ENCODE data around the gene NT5M.

Gene NT5M

DNA sequence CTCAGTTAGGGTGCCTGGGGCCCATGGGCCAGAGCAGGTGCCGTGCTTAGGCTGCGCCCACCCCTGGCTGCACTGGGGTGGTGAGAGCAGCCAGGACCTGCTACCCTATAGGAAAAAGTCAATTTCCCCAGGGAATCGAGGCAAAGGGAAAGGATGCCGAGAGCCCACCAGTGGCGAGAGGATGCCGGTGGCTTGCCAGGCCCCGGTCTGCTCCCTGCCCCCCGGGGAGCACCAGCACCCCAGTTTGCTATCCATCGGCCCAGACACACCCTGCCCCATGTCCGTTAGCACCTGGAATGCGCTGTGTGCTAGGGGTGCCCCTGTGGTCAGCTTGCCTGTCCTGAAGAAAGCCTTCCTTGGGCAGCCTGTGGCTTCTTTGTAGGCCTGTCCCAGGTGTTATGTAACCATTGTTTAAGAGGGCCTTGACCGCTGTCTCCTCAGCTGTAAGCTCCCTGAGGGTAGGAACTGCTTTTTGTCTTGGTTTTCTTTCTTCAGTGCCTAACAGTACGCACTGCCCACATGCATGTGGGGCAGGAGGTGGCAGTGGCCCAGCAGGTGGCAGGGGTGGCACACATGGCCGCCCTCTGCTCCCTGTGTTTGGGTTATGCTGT lies 40.8 kb downstream of the NT5M start:
- no peak for DNase-seq

DNA sequence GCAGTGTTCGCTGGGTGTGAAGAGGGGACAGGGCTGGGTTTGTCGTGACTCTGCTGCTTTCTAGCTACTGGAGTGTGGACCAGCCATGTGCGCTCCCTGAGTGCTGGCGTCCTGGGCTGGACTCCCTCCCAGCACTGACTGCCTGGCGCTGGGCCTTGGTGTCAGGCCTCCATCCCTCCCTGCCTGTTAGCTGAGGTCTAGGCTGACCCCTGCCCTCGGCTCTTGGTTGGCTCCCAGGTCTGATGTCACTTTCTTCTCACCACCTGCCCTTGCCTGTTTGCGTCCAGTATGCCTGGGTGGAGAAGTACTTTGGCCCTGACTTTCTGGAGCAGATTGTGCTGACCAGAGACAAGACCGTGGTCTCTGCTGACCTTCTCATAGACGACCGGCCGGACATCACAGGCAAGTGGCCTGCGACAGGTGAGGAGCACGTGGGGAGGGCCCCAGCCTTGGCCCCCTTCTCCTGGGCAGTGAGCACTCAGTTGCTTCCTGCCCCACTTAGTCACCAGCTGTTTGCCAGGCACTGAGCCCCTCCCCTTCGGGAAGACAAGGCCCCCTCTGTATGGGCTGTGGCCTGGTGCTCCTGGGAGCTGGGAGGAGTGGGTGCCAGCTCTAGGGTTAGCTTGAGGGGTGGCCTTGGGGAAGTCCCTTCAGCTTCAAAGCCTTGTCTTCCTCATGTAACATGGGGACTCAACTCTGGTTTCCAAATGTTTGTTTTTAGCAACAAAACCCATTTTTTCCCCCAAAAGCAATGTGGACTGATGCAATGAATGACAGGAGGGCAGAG lies 41.5 kb downstream of the NT5M start:
- no peak for DNase-seq

DNA sequence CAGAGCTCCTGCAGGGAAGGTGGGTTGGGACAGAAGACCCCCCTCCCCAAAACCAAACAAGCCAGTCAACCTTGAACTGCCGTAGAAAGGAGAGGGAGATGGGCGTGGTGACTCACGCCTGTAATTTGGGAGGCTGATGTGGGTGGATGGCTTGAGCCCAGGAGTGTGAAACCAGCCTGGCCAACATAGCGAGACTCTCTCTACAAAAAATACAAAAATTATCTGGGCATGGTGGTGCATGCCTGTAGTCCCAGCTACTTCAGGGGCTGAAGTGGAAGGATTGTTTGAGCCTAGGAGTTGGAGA lies 42.1 kb downstream of the NT5M start:
- no peak for DNase-seq

DNA sequence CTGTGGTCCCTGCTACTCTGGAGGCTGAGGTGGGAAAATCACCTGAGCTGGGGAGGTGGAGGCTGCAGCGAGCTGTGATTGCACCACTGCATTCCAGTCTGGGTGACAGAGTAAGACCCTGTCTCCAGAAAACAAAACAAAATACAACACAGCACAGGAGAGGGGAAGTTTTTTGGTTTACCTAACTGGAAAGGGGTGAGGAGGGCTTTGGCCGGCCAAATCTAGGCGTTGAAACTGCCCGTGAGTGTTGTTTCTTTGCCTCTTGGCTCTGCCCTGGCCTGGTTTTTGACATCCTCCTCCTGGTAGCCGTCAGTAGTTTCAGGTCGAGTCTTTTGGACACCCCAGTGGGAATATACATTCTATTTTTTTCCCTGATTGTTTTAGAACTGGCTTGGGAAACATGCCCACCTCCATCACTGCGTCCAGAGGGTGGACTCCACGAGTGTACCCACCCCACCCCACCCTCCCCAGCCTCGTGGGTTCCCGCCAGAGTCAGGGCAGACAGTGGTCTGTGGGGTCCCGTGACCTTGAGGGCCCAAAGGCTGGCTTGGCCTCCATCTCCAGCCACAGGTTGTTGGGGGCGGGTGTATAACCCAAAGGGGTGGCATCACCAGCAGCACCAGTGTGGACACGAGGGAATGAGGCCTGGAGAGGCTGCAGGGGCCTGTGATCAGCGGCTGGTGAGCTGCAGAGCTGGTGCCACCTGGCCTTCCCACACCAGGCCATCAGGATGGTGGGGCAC lies 42.7 kb downstream of the NT5M start:
- DNase-seq: no peak

DNA sequence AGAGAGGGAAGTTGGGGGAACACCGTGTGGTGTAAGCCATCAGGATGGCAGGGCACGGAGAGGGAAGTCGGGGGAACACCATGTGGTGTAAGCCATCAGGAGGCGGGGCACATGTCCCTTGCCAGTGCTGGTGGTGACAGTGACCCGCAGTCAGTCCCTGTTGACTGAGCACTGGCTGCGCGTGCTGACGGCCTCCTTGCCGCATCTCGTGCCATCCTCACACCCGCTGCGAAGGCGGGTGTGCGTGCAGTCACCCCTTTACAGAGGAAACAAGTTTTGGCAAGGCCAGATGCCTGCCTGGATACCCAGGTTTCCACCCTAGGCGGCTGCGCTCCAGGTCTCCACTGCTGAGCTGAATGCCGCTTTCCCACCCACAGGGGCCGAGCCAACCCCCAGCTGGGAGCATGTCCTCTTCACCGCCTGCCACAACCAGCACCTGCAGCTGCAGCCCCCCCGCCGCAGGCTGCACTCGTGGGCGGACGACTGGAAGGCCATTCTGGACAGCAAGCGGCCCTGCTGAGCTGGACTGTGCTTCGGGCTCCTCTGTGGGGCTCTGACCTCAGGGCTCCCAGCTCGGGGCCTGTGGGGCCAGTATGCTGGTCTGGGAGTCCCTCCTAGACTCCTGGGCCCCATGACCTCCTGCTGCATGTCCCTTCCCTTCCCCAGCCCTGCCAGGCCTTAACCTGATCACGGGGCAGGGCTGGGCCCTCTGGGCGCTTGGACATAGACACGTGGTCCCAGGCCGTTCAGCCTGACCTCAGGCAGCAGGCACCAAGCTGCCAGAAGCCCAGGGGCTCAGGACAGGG lies 43.5 kb downstream of the NT5M start:
- no peak for DNase-seq

DNA sequence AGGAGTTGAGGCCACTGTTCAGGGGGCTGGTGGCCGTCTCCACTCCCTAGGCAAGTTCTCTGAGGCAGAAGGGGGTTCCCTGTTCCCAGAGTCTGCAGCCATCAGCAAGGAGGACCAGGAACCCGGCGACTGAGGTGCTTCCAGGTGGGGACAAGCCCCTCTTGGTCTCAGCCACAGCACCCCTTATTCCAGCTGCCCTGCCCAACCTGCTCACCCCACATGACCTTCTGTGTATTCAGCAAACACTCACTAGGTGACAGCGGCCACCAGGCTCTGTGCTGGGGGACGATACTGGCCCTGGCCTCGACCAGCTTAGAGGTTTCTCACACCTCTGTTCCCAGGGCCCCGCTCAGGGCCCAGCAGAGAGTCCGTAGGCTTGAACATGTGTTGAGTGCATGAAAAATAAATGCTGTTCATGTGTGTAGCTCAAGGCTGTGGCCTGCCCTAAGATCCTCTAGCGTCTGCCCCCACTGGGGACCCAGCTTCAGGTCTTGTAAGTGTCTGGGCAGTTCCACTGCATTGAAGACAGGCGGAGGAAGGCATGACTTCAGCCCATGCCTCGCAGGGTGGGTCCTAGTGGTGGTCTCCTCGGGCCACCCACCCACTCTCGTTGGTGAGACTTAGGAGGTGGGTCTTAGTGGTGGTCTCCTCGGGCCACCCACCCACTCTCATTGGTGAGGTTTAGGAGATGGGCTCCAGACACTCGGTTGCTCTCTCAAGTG lies 44.2 kb downstream of the NT5M start:
- no peak for DNase-seq

DNA sequence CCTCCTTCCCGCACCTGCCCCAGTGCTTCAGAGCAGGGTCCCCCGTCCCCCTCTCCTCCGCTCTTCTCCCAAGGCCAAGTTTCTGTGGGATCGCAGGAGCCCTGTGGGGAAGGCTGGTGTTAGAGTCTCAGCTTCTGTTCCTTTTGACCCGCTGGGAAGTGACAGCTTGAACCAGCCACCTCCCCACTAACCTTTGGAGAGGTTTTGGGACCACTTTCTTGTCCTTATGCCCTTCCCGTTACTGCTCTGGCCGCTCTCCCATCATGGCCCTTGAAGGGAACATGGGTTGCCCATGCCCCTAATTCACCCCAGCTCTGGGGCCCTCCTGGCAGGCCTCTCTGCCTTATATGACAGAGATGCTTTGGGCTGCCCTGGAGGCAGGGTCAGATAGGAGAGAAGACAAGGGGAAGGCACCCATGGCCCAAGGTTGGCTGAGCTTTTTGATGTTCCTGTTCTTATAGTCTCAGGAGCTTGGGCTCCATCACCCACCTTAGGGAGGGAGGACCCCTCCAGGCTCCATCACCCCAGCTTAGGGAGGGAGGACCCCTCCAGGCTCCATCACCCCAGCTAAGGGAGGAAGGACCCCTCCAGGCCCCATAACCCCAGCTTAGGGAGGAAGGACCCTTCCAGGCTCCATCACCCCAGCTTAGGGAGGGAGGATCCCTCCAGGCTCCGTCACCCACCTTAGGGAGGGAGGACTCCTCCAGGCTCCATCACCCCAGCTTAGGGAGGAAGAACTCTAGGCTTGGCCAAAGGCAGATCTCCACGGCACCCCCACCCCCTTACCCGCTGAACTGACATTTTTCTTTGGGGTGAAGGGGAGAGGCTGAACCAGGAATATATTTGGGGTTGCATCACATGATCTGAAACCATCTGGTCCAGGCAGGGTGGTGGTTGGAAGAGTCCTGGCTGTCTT lies 45.0 kb downstream of the NT5M start:
- DNase-seq: peak; percentile 7

DNA sequence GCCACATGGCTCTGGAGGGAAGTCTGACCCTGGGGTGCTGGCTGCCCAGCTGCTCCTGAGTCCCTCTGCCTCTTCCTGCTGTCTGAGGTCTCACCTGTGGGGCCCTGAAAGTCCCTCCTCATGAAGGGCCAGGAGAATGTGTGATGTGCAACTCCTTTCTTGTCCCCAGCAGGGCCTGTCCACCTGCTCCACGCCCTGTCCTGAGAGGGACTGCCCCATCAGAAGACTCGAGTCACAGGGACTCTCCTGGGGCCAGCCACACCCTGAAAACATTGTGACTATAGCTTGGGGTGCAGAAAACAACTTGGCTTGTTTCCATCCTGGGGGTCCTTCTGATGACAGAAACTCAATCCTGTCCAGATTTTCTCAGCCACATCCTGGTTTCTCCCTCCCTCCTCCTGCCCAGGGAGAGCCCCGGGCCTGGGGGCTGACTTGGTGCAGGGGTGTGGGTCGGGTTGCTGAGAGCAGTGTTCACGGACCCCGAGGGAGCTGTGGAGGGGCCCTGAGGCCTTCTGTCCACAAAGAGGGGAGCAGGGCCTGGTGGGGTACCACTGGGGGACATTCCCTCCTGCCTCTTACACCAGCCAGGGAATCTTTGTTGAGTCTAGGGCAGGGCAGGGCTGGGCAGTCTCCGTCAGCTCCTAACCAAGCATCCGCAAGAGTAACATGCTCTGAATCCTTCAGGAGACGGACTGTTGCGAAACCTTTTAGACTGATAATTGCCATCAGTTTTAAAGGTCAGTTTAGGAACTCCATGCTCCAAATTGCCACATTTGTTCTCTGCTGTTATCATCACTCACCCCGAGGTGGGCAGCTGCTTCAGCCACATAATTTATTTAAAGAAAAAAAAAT lies 45.9 kb downstream of the NT5M start:
- no peak for DNase-seq

DNA sequence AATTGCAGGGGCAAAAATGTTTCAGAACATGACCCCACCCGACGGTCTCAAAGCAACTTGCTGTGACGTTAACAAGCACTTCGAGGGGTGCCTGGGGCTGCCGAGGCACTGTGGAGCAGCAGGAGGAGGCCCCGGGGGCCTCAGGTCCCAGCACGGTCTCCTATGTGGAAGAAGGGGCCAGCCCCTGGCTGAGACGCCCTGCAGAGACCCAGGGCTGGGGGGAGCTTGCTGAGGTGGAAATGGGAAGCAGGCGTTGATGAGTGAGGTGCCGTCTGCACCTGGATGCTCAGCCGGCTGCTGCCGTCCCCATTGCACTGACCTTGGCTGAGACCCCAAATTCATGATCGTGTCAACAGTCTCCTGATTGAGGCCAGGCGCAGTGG lies 46.5 kb downstream of the NT5M start:
- no peak for DNase-seq

DNA sequence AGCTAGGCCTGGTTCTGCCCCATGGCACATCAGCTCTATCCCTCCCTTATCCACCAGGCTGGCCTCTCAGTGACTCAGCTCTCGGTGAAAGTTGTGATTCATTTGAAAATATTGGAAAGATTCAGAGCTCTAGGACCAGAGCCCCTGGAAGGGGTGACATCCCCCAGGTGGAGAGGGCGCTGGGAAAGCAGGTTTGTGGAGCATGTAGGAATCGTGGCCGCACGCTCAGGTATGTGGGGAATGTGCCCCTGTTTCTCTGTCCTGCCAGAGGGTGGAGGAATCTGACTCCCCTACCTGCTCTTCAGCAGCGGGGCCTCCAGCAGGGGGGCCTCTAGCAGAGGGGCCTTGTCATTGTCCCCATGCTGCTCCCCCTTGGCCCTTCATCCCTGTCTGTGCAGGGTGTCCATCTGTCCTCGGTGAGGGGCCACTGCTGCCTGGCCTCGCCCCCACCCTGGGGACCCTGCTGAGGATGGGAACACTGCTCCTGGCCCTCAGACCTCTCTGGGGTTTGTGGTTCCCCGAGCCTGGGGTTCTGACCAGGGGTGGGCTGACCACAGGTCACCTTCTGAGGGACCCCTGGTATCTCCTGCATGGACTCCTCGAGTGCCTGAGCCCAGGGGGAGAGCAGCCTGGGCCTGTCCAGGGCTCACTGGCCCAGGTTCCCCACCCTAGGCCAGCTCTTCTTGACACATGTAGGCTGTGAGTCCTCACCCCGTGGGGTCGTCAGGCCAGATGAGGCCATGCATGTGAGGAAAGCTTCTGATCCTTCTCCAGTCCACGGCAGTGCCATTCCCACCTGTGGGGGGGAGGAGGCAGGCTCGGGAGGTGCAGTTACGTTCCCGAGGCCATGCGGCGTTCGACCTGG lies 47.5 kb downstream of the NT5M start:
- no peak for DNase-seq

DNA sequence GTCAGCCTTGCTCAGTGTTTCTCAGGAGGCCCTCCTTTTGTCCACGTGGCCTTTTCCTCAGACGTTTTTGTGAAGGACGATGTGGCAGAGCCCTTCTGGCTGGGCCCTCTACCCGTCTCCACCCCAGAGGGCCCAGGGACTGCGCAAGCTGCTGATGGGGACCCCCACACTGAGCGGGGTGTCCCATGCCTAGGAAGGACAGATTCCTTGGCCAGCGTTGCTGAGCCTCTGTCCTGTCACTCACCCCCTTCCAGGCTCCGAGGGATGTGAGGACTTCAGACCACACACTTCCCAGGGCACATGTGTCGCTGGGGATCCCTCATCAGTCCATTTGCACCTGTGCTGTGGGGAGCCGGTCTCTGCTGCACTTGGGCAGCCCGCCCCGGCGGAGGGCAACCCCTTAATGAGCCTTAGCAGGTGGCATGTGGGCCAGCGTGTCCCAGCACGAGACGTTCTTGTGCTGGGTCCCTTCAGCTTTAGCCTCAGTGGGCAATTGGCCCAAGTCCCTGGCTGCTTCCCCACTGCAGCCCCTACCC lies 48.3 kb downstream of the NT5M start:
- DNase-seq: no peak

DNA sequence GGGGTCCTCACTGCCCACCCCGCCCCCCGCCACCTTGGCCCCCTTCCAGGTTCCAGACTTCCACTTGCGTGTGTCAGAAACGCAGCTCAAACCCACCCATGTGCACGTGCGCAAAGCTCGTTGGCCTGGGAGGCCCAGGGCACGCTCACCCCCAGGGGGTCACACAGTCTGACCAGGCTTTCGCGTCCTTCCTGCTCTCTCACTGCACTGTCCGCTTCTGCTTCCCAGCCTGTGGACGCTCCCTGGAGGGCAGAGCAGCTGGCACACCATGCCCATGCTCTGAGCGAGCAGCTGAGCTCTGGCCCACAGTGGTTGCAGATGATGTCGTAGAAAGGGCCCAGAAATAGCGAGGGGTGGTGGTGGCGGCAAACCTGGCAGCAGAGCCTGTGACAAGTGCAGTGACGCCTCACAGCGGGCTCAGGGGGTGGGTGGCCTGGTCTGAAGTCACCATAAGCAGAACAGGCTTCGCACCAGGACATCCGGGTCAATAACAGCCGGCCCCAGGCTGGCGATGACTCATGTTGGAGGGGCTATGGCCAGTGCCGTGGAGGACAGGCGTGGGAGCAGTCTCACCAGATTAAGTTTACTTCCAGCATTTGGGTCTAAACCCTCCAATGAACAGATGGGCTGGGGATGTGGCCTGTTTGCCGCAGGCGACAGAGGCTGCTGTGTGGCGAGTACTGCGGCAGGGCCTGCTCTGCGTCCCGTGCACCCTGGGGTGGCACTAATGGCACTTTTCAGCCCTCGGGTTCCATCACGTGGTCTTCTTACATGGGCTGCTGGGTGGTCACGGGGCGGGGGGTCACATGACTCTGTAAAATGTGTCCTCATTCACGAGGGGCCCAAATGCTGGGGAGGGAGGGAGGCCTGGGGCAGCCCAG lies 49.0 kb downstream of the NT5M start:
- DNase-seq: peak; percentile 85

DNA sequence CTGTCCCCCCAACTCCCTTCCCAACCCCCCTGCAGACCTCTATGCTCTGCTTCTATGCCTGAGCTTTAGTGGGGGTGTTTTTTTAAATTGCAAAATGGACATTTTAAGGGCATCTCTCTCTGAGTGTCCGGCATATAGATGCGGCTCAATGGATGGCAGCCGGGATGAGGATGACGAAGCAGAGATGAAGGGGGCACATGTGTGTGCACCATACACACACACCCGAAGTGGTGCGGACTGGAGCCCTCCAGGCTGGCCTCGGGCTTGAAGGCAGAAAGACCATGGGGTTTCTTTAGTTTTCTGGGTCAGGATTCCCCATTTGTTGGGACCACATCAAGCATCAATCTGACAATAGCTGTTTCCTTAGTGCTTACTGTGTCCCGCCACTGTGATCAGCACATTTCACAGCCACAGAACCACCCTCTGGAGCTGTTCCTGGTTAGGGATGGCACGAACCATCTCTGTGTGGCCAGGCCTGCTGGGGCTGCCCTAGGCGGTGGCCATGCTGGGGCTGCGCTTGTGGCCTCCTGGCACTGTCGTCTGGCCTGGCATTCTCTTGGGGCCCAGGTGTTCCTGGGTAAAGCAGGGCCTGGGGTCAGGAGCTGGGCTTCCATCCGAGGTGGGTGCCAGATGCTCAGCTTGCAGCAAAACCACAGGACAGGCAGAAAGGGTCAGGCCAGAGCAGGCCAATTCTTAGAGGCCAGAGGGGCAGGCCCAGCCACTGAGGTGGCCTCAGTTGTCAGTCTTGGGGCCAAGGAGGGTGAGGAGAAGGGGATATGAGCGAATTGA lies 49.9 kb downstream of the NT5M start:
- DNase-seq: no peak

DNA sequence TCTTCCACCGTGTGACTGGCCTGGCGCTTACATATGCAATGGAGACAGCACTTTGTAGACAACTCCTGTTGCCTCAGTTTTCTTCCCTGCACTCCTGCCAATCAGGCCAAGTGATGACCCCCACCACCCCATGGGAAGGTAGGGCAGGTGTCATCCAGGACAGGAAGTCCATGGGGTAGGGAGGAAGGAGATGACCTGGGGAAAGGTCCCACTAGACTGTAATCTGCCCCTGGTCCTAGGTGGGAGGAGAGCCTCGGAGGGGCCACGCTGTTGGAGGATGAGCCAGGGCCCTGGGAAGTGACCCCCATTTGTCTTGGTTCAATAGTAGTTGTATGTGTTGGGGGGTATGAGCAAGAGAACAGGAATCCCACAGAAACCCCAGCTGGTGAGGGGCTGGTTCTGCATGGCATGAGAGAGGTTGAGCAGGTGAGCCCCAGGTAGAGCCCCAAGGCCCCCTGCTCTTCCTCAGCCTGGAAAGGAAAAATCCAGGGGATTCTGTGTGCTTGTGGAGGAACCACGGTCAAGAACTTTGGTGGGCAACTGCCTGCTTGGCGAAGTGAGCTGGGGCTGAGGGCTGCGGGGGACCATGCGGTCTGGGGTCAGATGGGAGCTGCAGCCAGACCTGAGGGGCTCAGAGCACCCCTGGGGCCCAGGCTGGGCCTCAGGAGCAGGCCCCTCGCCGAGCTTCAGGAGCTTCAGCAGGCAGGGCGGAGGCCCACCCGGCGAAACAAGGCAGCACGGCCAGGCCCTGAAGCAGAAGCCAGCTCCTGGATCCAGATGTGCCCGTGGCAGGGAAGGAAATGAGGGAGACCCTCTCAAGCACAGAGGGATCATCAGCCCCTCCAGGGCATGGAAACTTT lies 50.7 kb downstream of the NT5M start:
- no peak for DNase-seq

DNA sequence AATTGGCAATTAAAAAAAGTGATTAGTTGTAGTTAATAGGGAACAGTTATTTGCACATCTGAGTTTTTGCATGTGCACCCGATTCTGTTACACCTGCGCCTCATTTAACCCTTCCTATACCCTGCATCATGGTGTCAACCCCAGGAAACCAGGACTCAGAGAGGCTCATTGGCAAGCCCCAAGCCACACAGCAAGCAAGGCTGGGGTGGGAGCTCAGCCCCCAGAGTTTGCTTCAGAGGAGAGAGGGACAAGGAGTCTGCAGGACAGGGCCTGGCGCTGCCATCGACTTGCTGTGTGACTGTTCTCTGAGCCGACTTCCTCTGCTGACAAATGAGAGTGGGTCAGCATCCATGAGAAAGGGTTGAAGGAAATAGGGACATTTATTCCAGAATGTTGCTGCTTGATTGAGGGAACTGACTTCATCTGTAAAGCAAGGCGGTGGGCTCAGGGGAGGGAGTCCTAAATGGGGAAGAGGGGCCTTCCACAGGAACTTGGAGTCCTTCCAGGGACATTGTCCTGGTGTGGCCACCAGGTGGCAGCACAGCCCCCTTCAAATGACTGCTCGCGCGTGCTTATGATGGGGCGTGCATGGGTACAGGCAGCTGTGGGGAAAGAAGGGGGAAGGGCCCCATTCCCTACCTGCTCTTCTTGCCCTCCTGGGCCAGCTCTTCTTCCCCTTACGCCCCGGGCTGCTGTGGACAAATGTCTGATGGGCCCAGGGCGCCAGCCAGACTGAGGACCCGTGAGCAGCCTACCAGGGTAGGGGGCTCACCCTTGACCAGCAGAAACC lies 51.6 kb downstream of the NT5M start:
- DNase-seq: peak; percentile 68

DNA sequence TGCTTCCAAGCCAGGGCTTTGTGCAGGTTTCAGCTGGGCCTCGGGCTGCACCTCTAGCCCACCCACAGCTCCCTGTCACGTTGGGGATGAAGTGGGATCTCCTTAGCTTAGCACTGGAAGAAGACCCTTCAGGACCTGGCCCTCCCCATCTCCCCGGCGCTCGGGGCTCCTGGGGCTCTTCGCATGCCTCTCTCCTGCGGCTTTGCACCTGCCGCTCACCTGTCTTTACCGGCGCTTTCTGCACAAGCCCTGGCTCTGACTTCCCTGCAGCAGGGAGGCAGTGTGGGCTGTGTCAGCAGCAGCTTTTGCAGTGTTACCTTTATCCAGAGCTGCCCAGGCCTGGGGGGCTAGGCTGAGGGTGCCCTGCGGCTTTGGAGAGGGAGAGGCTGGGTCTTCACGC lies 52.3 kb downstream of the NT5M start:
- DNase-seq: no peak
